A673 (cell line): Measurements from ENCODE around the gene THOC2.

Experiments used
- EZH2 ChIP-seq: fragments of 200-600 bp; sonication (generic); IDR thresholded peaks from 2 replicates; pipeline ENCODE4 v1.6.1; 2017; ENCODE audit warnings: borderline replicate concordance, low read depth, mild to moderate bottlenecking, mixed read lengths, antibody characterized with exemption, low read length; ENCODE audit not compliant: poor library complexity, severe bottlenecking
- TF ChIP-seq, protein P1 (sequence below): fragments of 300-800, 200-600 bp; sonication (generic); conservative IDR thresholded peaks from 2 replicates; pipeline ENCODE4 v1.5.1; 2017; ENCODE audit warnings: low read depth, mild to moderate bottlenecking, antibody characterized with exemption, low read length, moderate library complexity, mixed read lengths

DNA sequence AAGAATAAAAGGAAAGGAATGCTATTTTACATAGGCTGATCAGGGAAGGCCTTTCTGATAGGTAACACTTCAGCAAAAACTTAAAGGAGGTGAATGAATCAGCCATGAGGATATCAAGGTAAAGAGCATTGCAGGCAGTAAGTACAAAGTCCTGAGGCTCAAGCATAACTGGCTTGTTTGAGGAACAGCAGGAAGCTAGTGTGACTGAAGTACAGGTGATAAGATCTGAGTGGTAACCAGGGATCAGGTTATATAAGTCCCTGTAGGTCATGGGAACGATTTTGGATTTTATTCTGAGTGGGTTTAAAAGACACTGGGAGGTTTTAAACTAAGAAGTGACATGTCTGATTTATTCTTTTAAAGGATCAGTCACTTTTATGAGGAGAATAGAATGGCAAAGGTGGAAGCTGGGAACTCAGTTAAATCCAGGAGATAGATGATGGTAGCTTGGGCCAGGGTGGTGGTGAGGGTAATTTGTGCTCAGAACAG is 47.1 kb upstream of the THOC2 start:
- TF ChIP-seq, protein P1, sequence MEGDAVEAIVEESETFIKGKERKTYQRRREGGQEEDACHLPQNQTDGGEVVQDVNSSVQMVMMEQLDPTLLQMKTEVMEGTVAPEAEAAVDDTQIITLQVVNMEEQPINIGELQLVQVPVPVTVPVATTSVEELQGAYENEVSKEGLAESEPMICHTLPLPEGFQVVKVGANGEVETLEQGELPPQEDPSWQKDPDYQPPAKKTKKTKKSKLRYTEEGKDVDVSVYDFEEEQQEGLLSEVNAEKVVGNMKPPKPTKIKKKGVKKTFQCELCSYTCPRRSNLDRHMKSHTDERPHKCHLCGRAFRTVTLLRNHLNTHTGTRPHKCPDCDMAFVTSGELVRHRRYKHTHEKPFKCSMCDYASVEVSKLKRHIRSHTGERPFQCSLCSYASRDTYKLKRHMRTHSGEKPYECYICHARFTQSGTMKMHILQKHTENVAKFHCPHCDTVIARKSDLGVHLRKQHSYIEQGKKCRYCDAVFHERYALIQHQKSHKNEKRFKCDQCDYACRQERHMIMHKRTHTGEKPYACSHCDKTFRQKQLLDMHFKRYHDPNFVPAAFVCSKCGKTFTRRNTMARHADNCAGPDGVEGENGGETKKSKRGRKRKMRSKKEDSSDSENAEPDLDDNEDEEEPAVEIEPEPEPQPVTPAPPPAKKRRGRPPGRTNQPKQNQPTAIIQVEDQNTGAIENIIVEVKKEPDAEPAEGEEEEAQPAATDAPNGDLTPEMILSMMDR: no peak
- no peak for TF ChIP-seq EZH2
